OCI-LY7 (cell line): ENCODE measurements around the gene NTN4.

ENCODE experiments used
- EZH2phosphoT487 ChIP-seq: fragments of 200-600 bp; sonication (generic); IDR thresholded peaks from 2 replicates; pipeline ENCODE4 v1.6.1; 2018; ENCODE audit warnings: low read depth, borderline replicate concordance, mild to moderate bottlenecking, mixed run types, antibody characterized with exemption, low read length, moderate library complexity, mixed read lengths
- TF ChIP-seq, protein P1 (sequence below): fragments of 200-600 bp; sonication (generic); conservative IDR thresholded peaks from 2 replicates; pipeline ENCODE4 v1.5.1; 2014; ENCODE audit warnings: mild to moderate bottlenecking, antibody characterized with exemption, low read length, moderate library complexity, mixed read lengths

DNA sequence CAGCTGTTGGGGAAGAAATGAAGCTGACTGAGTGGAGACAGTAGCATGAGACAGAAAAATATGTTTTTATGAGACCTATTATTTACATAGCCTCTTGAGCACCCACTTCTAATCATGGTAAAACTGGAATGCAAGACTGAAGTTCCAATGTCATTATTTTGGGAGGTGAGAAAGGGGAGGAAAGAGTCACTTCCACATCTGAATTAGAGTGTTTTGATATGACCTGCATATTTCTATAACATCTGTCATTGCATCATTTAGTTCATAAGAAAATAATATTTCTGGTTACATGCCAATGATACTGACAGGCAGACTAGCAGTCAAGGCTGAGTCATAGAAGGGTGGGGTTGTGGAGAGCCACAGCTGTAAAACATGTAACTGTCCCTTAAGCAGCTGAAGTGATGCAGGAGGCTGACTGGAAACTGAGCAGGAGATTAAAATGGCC is 26.7 kb downstream of the NTN4 start:
- TF ChIP-seq, protein P1, sequence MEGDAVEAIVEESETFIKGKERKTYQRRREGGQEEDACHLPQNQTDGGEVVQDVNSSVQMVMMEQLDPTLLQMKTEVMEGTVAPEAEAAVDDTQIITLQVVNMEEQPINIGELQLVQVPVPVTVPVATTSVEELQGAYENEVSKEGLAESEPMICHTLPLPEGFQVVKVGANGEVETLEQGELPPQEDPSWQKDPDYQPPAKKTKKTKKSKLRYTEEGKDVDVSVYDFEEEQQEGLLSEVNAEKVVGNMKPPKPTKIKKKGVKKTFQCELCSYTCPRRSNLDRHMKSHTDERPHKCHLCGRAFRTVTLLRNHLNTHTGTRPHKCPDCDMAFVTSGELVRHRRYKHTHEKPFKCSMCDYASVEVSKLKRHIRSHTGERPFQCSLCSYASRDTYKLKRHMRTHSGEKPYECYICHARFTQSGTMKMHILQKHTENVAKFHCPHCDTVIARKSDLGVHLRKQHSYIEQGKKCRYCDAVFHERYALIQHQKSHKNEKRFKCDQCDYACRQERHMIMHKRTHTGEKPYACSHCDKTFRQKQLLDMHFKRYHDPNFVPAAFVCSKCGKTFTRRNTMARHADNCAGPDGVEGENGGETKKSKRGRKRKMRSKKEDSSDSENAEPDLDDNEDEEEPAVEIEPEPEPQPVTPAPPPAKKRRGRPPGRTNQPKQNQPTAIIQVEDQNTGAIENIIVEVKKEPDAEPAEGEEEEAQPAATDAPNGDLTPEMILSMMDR = no peak
- TF ChIP-seq EZH2phosphoT487 = no peak
